Ovary (tissue), 3 donors: Measurements from ENCODE around the gene ABI1.

Experiments
- CTCF ChIP-seq, 3 donors: fragments of 450-650 bp in 2 of 3; fragments of 200-600 bp in 1 of 3; IDR thresholded peaks; one replicate each; pipeline versions ENCODE4 v1.5.1 to v1.8.0; 2016 to 2022; ENCODE audit warnings: antibody characterized with exemption in 3 of 3, mild to moderate bottlenecking in 1 of 3
- EP300 ChIP-seq: sonication (generic); formaldehyde crosslinking; IDR thresholded peaks from one replicate; pipeline ENCODE4 v1.6.1; 2017; ENCODE audit warnings: antibody characterized with exemption
- POLR2A ChIP-seq: fragments of 450-650 bp; IDR thresholded peaks from one replicate; pipeline ENCODE4 v1.6.1; 2017; ENCODE audit warnings: antibody characterized with exemption, mild to moderate bottlenecking, moderate library complexity
- donor health status: DM: no; HTN: no; CAD: no.

- no peak for TF ChIP-seq CTCF (IDR thresholded peaks at IDR 0.05)
- TF ChIP-seq EP300 = no peak
- TF ChIP-seq POLR2A = no peak
Observed at GRCh38 chr10:26807532-26807931, 53.2 kb downstream of the ABI1 start.
